Muscle layer of duodenum (tissue), 2 donors: ENCODE measurements around the gene PACRG.

Source experiments
- H3K27ac ChIP-seq: one replicate; pipeline ENCODE4 v1.7.0; 2013; ENCODE audit warnings: mild to moderate bottlenecking, low read length
- H3K27me3 ChIP-seq: one replicate; pipeline ENCODE4 v1.7.0; 2013; ENCODE audit warnings: low read depth, mild to moderate bottlenecking, control low read depth, low read length
- H3K36me3 ChIP-seq, 2 donors: one replicate each; pipeline ENCODE4 v1.7.0; 2013; ENCODE audit warnings: low read length in 2 of 2, control low read depth in 1 of 2, mild to moderate bottlenecking in 1 of 2; ENCODE audit not compliant: insufficient read depth in 2 of 2, control insufficient read depth in 1 of 2
- H3K4me1 ChIP-seq, 2 donors: one replicate each; pipeline ENCODE4 v1.7.0; 2013; ENCODE audit warnings: low read length in 2 of 2, mild to moderate bottlenecking in 2 of 2, control low read depth in 1 of 2, moderate library complexity in 1 of 2; ENCODE audit not compliant: insufficient read depth in 2 of 2, control insufficient read depth in 1 of 2
- H3K4me3 ChIP-seq, 2 donors: one replicate each; pipeline ENCODE4 v1.7.0; 2013; ENCODE audit warnings: low read length in 2 of 2, low read depth in 1 of 2, mild to moderate bottlenecking in 1 of 2
- H3K9me3 ChIP-seq, 2 donors: one replicate each; pipeline ENCODE4 v1.7.0; 2013; ENCODE audit warnings: low read length in 2 of 2, control low read depth in 1 of 2, mild to moderate bottlenecking in 1 of 2; ENCODE audit not compliant: control insufficient read depth in 1 of 2
- donor health status: healthy.

PACRG gene

DNA sequence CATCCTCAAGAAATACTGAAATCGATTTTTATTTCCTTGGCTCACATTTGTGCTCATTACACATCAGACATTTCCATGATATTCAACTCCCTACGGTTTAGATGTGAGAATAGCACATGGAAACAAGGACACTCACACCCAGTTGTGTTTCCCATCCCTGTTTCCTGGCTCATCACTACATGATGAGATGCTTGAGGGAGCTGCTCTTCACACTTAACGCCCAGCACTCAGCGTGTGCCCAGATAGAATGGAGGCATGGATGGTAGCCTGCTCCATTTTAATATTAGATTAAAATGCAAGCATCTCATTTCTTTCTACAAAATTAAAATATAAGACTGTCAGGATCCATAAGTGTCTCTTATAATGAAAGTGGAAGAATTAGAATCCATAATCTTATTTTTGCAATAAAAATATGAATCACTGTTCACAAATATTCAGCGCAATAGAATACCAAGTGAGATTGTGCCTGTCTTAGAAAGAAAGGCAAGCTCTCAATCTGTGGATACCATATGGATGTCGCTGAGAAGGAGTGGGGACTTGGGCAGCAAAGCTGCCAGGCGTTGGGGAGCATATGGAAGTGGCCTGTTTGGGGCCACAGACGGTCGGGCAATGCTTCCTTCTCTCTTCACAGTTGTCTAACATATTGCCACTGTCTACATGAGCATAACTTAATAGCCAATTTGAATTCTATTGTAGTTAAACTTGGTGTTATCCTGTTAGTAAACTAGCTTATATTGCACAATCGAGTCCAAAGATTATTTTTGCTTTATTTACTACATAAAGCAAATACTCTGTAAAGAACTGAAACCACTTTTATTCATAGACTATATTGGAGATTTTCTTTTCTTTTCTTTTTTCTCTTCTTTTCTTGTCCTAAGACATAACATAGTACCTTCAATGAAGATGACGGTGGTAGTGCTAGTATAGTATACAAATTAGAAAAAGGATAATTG is 479.9 kb downstream of the PACRG start:
- peaks cover 4 to 10% of the 10 kb centered on the region in 2 donors for H3K9me3 ChIP-seq
- no peak overlapping the region for H3K4me3 ChIP-seq
- H3K27ac ChIP-seq: no peak overlapping the region
- no peaks in the 10 kb centered on the region for H3K4me1 ChIP-seq
- no peaks in the 10 kb centered on the region for H3K36me3 ChIP-seq
- H3K27me3 ChIP-seq: no peaks in the 10 kb centered on the region

DNA sequence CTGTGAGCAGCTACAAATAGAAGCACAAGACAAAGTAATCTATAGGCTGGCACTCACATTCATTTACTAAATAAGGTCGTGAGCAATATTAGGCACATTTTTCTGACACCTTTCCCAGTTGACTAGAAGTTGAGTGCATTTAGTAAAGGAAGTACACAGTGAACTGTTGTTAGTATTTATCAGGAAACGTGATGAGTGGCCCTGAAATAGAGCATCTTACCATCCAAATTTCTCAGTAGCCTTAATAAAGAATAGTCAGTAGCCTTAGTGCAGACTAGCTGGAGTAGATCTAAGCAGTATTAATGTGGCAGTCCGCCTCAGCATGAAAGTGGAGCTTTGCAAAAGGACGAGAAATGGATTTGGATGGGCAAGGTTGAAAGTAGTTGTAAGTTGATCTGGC is 481.2 kb downstream of the PACRG start:
- H3K27ac ChIP-seq: no peak overlapping the region
- H3K27me3 ChIP-seq: no peaks in the 10 kb centered on the region
- peaks cover 4 to 10% of the 10 kb centered on the region in 2 donors for H3K9me3 ChIP-seq
- no peak overlapping the region for H3K4me3 ChIP-seq
- no peaks in the 10 kb centered on the region for H3K36me3 ChIP-seq
- H3K4me1 ChIP-seq: no peaks in the 10 kb centered on the region

- H3K9me3 ChIP-seq: peaks cover 4 to 7% of the 10 kb centered on the region in 2 donors
- H3K36me3 ChIP-seq: no peaks in the 10 kb centered on the region
- H3K27me3 ChIP-seq: no peaks in the 10 kb centered on the region
- H3K27ac ChIP-seq: no peak overlapping the region
- no peaks in the 10 kb centered on the region for H3K4me1 ChIP-seq
- H3K4me3 ChIP-seq: peak overlapping the region in 1 of 2 donors; percentile 30
Observed at GRCh38 chr6:163212123-163212522, 484.3 kb downstream of the PACRG start.

DNA sequence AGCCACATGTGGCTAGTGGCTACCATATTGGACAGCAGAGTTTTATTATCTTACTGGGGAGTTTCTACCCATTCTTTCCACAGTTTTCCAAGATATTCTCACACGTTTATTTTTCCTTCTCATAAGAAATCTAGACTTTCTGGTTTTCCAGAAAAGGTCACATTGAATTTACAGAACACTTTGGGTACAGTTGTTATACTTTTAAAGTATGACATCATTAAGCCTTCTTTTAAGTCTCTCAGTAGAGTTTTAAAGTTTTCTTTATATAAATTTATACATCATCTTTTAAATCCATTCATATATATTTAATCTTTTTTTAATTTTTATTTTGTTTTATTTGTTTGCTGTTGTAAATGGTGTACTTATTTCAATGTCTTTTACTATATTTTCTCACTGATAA is 486.5 kb downstream of the PACRG start:
- no peaks in the 10 kb centered on the region for H3K27me3 ChIP-seq
- H3K4me3 ChIP-seq: no peak overlapping the region
- H3K27ac ChIP-seq: no peak overlapping the region
- peaks cover 4 to 7% of the 10 kb centered on the region in 2 donors for H3K9me3 ChIP-seq
- H3K36me3 ChIP-seq: no peaks in the 10 kb centered on the region
- H3K4me1 ChIP-seq: no peaks in the 10 kb centered on the region

GRCh38 chr6:163218361-163218894 is 490.7 kb downstream of the PACRG start:
- Histone ChIP-seq H3K9me3 (no peaks in the 10 kb centered on the region), H3K4me3 (no peak overlapping the region), H3K4me1 (no peaks in the 10 kb centered on the region), H3K27ac (no peak overlapping the region), H3K27me3 (no peaks in the 10 kb centered on the region), H3K36me3 (no peaks in the 10 kb centered on the region)

GRCh38 chr6:163226181-163226835 is 498.5 kb downstream of the PACRG start:
- H3K27me3 ChIP-seq: no peaks in the 10 kb centered on the region
- no peaks in the 10 kb centered on the region for H3K4me1 ChIP-seq
- no peaks in the 10 kb centered on the region for H3K36me3 ChIP-seq
- H3K9me3 ChIP-seq: peaks cover 0 to 2% of the 10 kb centered on the region in 2 donors
- no peak overlapping the region for H3K4me3 ChIP-seq
- no peak overlapping the region for H3K27ac ChIP-seq

GRCh38 chr6:163226836-163227485 is 499.2 kb downstream of the PACRG start:
- H3K27me3 ChIP-seq: no peaks in the 10 kb centered on the region
- no peak overlapping the region for H3K4me3 ChIP-seq
- H3K27ac ChIP-seq: no peak overlapping the region
- H3K36me3 ChIP-seq: no peaks in the 10 kb centered on the region
- H3K4me1 ChIP-seq: no peaks in the 10 kb centered on the region
- peaks cover 0 to 2% of the 10 kb centered on the region in 2 donors for H3K9me3 ChIP-seq

DNA sequence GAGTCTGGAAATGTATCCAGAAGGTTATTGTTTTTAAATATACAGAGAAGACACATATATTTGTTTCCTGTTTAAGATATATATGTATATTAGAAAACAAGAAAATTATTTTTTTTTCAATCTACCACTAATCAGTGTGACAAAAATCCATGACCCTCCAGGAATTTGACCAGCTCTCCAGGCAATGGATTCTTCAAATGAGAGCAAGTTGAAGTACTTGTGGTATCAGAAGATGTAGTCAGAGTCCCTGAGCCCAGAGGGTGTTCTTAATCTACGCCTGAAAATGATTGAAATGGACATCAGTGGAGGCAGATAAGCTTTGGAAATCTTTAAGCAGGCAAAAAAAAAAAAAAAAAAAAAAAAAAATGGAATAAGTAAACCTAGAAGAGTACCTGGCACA is 500.3 kb downstream of the PACRG start:
- no peaks in the 10 kb centered on the region for H3K27me3 ChIP-seq

GRCh38 chr6:163229050-163229449 is 501.3 kb downstream of the PACRG start:
- no peak overlapping the region for H3K27ac ChIP-seq
- no peaks in the 10 kb centered on the region for H3K4me1 ChIP-seq
- H3K4me3 ChIP-seq: no peak overlapping the region
- H3K27me3 ChIP-seq: no peaks in the 10 kb centered on the region
- peaks cover 0 to 2% of the 10 kb centered on the region in 2 donors for H3K9me3 ChIP-seq
- no peaks in the 10 kb centered on the region for H3K36me3 ChIP-seq

More for the DNA sequence above, 500.3 kb downstream of the PACRG start:
- H3K4me1 ChIP-seq: no peaks in the 10 kb centered on the region
- no peak overlapping the region for H3K27ac ChIP-seq
- H3K4me3 ChIP-seq: no peak overlapping the region
- H3K36me3 ChIP-seq: no peaks in the 10 kb centered on the region
- peaks cover 0 to 2% of the 10 kb centered on the region in 2 donors for H3K9me3 ChIP-seq

GRCh38 chr6:163230901-163231300 is 503.1 kb downstream of the PACRG start:
- Histone ChIP-seq H3K27me3 (no peaks in the 10 kb centered on the region), H3K36me3 (no peaks in the 10 kb centered on the region), H3K4me1 (no peaks in the 10 kb centered on the region), H3K9me3 (no peaks in the 10 kb centered on the region), H3K27ac (no peak overlapping the region), H3K4me3 (no peak overlapping the region)
